HEK293 (cell line): ENCODE data around the gene TSTD1.

Source experiments
- CTCF ChIP-seq: fragments of 450-650 bp; formaldehyde crosslinking; IDR thresholded peaks from 2 replicates; pipeline ENCODE4 v1.5.1; 2016; ENCODE audit warnings: missing biosample characterization, missing genetic modification characterization
- SP2 ChIP-seq: fragments of 450-650 bp; formaldehyde crosslinking; IDR thresholded peaks from 2 replicates; pipeline ENCODE4 v1.5.1; 2016; ENCODE audit warnings: missing biosample characterization, missing genetic modification characterization

GRCh38 chr1:161077426-161077825 is 38.7 kb upstream of the TSTD1 start:
- TF ChIP-seq CTCF (tag by site-specific recombination) = no peak
- no peak for TF ChIP-seq SP2
